GM18519 (cell line): ENCODE data around the gene FAM234B.
"Not testable (repeated sequence)": the region's sequence is repeated elsewhere in the genome, so short reads cannot be mapped to it uniquely, and the experiment has no call there.

Experiments used
- ATAC-seq: cut with Tn5 transposase; IDR thresholded peaks from one replicate; pipeline ENCODE4 v1.9.1; 2021; ENCODE audit warnings: mild to moderate bottlenecking, moderate library complexity; ENCODE audit not compliant: unreplicated experiment, low FRiP score

The FAM234B gene

GRCh38 chr12:13053617-13054016 is 9.4 kb downstream of the FAM234B start:
- ATAC-seq, result not testable (repeated sequence)

- no peak for ATAC-seq
Observed at GRCh38 chr12:13060581-13060980, 16.4 kb downstream of the FAM234B start.

DNA sequence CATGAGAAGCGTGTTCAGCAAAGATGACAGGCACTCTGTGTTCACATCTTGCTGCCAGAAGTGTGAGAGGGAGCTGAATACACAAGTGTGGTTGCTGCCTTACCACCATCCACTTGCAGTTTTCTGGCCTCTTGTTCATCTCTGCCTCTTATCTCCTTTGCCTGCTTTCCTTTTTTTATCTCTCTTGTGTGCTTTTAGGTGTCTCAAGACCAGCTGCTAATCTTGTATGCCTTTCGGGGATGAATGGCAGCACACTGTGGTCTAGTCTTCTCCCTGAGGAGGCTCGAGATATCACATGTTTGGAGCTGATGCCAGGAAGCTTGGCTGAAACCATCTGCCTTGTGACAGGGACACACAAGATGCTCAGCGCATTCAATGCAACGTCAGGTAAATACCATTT is 17.2 kb downstream of the FAM234B start:
- ATAC-seq, result no peak

DNA sequence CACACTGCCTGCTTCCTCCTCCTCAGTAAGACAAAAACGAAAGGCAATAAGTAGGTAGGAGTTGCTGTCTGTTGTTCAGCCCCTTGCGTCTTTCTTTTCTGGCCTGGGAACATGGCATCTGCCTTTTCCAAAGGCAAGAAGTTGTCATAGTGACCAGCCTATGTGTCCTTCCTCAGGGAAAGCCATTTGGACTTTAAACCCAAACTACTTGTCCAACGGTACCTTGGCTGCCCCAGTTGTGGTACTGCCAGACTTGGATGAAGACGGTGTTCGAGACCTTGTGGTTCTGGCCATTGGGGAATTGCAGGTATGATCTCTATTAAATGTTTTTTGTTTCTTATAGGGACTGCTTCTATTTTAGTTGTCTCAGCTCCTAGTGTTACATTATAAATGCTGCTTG is 18.5 kb downstream of the FAM234B start:
- ATAC-seq, result no peak

DNA sequence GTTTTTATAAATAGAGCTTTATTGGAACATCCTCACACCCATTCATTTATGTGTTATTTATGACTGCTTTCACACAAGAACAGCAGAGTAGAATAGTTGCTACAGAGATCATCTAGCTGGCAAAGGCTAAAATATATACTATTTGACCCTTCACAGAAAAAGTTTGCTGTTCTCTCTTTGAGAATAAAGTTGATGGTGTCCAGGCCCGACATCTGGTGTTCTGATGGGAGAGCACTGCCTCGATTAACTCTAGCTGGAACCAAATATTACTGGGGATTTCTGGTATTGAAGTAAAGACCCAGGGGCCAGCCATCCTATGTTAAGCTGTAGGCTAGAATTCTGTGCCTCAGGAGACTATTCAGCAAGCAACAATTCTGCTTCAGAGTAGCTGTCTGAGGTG is 21.8 kb downstream of the FAM234B start:
- ATAC-seq, result no peak

- ATAC-seq, result no peak
Observed at GRCh38 chr12:13066459-13066858, 22.3 kb downstream of the FAM234B start.

GRCh38 chr12:13067322-13067721 is 23.1 kb downstream of the FAM234B start:
- no peak for ATAC-seq

DNA sequence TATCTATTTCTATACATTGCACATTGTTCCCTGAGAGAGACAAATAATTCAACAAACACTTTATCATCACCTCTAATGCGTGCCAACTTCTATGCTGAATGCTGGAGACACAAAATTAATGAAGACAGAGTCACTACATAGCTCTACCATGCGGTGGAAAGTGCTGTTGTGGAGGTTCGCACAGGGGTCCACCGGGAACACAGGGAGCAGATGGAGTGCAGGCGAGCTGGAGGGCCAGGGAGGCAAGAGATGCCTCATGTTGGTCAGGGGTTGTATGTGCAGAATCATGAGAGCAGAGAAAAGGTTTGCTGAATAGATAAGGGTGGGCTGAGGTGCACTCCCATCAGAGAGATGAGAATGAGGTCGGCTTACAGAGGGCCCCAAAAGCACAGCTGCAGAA is 25.2 kb downstream of the FAM234B start:
- no peak for ATAC-seq

- ATAC-seq, result no peak
Observed at GRCh38 chr12:13071305-13072280, 27.4 kb downstream of the FAM234B start.

GRCh38 chr12:13073173-13073572 is 29.0 kb downstream of the FAM234B start:
- no peak for ATAC-seq

GRCh38 chr12:13074396-13075117 is 30.4 kb downstream of the FAM234B start:
- no peak for ATAC-seq

GRCh38 chr12:13075118-13075480 is 30.9 kb downstream of the FAM234B start:
- ATAC-seq, result no peak

- ATAC-seq, result no peak
Observed at GRCh38 chr12:13075786-13076570, 31.8 kb downstream of the FAM234B start.

GRCh38 chr12:13079440-13079906 is 35.3 kb downstream of the FAM234B start:
- no peak for ATAC-seq

DNA sequence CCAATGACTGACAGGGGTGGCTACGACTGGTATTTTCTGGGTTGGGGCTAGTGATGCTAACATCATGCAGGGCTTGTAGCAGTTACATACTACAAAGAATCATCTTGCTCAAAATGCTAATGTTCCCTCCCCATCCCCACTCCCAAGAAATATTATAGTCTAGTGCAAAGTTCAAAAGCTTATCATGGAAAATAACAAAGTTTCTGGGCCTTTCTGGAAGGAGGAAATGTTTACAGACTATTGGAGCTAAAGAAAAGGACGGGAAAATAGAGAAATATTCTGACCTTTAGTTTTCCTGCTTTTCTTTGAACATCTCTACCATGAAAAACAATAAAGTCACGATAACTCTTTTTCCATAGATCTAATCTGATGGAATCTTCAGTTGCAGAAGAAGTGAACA is 36.1 kb downstream of the FAM234B start:
- no peak for ATAC-seq

DNA sequence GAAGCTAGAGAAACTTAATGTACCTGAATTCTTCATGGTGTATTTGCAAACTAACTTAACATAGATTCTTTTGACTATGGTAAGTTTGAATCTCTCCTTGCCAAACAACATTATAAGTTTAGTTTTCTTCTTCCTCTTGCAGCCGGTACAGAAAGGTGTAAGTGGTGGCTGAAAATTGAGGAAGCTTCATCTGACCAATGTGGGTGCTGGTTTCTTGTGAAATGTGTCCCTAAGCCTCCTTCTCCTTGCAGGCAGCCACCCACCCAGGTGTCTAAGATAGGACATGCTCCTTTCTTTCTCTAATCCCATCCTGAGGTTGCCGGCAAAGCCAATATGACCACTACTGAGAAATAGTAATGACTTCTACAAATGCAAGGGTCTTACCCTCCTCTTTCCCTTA is 38.7 kb downstream of the FAM234B start:
- ATAC-seq, result no peak

DNA sequence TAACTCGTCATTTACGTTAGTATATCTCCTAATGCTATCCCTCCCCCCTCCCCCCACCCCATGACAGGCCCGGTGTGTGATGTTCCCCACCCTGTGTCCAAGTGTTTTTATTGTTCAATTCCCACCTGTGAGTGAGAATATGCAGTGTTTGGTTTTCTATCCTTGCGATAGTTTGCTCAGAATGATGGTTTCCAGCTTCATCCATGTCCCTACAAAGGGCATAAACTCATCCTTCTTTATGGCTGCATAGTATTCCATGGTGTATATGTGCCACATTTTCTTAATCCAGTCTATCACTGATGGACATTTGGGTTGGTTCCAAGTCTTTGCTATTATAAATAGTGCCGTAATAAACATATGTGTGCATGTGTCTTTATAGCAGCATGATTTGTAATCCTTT is 39.5 kb downstream of the FAM234B start:
- ATAC-seq, result not testable (repeated sequence)

DNA sequence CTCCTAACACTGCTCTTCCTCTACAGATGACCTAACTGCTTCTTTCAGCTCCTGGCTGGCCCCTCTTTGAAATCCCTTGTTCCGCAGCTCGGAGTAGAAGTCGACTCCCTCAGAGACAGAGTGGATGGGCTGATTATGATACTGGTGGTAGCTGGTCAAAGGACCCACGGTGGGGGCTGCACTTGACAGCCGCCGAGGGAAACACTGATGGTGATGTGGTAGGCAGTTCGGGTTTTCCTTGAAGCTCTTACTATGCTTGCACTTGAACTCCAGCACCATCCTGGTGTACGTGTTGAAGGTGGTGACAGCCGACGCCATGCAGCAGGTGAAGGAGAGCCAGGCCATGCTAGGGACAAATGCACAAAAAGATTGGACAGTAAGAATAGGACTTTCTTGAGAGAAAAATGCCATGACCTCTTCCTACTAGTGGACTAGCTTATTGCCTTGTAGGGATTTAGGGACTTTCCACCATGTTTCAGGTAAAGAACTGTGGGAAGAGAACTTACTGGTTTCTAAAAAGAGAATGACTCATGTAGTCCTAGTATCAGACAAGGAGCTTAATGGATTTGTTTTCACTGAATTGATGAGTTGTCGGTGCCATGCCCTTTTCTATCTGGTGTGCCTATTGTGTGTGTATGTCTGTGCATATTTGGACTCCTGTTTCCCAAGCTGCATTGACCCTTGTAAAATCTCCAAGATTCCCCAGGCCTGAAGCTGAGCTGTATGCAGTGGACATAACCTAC is 40.9 kb downstream of the FAM234B start:
- no peak for ATAC-seq

DNA sequence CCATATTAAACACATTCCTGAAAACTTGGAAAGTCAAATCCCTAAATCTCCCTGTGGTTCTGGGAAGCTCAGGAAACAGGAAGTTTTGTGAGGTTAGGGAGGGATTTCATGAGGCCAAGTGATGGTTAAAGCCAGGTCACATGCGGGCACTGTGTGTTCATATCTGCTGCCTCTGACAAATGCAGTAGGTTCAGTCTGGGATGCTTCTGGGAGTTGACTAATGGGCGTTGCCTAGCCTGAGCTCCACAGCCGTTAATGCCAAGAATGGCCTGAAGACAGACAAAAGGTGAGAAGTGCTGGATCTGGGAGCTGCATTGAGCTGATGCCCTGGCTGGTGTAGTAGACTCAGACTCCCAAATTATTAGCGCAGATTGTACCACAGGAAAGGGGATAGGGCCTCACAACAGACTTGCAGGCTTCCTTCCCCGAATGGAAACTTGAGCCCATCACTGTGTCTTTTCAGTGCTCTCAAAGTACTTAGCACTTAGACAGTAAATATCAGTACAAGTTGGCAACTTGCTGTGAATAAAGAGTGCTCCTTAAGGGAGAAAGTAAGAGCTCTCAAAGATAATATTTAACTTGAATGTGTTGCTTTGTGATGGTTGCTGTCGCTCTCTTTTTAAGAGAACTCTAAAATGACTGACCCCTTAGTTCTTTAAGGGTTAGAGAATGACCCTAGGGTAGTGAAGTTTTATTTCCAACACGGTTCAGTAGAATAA is 41.9 kb downstream of the FAM234B start:
- no peak for ATAC-seq
